DMS79 (cell line): ENCODE results near the gene PCNP.
"Not testable (repeated sequence)": the region's sequence is repeated elsewhere in the genome, so short reads cannot be mapped to it uniquely, and the experiment has no call there.

Experiments used
- DNase-seq: peaks from one replicate; lab custom pipeline; 2025; lab: John Stamatoyannopoulos, UW

The PCNP gene

DNA sequence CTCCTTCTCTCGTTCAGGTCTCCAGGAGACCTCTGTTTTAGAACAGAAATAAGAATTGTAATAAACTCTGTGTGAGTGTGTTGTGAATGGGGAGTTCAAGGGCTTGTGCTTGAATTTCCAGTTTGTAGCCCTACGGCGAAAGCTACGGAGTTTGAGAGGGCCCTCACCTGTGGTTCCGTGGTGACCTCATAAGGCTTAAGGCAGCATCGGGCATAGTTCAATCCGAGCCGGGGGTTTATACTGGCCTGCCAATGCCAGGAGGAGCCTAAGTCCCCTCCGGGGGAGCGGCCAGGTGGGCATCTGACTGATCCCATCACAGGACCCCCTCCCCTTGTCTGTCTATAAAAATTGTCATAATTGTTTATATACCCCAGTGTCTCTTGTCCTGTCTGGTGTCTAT is 59.2 kb downstream of the PCNP start:
- no peak for DNase-seq

DNA sequence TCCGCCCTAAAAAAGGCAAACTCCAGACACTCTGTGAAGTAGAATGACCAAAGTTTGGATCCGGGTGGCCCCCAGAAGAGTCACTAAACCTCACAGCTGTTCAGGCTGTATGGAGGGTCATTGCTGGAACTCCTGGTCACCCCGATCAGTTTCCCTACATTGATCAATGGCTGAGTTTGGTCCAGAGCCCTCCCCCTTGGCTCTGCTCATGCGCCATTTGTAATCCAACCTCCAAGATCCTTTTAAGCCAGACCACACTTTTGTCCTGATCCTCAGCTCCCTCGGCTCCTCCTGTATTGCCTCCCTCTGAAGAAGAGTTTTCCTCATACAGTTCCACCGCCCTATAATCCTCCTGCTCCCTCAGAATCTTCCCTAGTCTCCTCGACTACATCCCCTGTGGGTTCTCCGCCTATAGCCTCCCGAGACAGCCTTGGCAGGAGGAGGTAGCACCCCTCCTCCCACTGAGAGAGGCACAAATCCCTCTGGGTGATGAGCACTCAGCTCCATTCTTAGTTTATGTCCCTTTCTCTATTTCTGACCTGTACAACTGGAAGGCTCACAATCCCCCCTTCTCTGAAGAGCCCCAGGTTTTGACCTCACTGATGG is 60.7 kb downstream of the PCNP start:
- DNase-seq = no peak

DNA sequence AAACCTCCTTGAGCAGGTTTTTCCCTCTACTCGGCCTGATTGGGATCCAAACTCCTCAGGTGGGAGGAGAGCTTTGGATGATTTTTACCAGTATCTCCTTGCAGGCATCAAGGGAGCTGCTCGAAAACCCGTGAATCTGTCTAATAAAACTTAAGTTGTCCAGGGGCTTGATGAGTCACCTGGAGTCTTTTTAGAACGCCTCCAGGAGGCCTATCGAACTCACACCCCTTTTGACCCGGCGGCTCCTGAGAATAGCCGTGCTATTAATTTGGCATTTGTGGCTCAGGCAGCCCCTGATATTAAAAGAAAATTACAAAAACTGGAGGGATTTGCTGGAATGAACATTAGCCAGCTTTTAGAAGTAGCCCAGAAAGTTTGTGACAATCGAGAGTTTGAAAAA is 61.4 kb downstream of the PCNP start:
- no peak for DNase-seq

DNA sequence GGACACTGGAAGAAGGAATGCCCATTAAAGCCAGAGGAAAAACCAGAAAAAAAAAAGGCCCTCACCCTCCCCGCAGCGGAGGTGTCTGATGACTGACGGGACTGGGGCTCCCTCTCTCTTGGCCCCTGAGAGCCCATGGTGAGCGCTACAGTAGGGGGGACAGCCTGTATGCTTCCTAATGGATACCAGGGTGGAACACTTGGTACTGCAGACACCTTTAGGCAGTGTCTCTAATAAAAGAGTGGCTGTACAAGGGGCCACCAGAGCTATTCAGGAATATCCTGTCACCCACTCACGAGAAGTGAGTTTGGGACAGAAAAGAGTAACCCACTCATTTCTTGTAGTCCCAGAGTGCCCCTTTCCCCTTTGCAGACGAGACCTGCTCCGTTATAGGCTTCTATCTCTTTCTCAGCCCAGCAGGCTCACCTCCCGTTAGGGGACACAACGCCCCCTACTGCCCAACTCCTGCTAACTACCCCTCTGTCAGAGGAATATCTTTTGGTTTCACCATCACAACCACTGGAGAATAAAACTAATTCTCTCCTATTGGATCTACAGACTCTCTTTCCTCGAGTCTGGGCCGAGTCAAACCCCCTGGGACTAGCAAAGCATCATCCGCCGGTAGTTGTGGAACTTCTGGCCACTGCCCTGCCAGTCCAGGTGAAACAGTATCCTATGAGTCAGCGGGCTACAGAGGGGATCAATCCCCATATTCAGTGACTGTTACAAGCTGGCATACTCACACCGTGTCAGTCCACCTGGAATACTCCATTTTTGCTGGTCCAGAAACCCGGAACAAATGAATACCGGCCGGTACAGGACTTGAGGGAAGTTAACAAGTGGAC is 62.2 kb downstream of the PCNP start:
- DNase-seq = no peak

DNA sequence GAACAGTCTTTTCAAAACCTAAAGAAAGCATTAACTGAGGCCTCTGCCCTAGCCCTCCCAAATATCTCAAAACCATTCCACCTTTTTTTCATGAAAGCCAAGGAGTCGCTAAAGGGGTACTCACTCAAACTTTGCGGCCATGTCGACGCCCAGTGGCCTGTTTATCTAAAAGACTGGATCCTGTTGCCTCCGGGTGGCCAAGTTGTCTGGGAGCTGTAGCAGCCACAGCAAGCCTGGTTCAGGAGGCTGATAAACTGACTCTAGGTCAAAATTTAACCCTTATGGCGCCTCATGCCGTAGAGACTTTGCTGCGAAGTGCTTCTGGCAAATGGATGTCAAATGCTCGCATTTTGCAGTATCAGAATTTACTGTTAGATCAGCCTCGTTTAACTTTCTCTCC is 63.5 kb downstream of the PCNP start:
- no peak for DNase-seq

DNA sequence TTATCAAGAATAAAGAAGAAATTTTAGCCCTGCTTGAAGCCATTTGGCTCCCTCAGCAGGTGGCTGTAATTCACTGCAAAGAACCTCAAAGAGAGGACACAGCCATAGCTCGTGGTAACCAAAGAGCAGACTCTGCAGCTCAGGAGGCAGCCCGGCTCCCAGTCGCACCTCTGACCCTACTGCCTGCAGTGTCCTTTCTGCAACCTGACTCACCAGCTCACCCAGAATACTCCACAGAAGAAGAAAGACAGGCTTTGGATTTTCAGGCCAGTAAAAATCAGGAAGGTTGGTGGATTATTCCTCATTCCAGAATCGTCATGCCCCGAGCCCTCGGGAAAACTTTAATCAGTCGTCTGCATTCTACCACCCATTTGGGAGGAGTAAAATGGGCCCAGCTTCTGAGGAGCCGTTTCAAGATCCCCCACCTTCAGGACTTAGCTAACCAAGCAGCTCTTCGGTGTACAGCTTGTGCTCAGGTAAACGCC is 64.3 kb downstream of the PCNP start:
- DNase-seq = no peak

DNA sequence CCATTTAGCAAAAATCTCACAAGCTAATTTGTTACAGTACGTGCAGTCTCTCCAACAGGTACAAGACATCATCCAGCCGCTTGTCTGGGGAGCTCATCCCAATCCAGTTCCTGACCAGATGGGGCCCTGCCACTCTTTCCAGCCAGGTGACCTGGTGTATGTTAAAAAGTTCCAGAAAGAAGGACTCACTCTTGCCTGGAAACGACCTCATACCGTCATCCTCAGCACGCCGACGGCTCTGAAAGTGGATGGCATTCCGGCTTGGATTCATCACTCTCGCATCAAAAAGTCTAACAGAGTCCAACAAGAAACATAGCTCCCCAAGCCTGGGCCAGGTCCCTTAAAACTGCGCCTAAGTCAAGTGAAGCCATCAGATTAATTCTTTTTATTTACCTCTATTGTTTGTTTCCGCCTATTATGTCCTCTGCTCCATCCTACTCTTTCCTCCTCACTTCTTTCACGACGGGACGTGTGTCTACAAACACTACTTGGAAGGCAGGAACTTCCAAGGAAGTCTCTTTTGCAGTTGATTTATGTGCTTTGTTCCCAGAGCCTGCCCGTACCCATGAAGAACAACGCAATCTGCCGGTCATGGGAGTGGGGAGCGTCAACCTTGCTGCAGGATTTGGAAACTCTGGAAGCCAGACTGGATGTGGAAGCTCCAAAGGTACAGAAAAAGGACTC is 65.4 kb downstream of the PCNP start:
- DNase-seq = no peak

DNA sequence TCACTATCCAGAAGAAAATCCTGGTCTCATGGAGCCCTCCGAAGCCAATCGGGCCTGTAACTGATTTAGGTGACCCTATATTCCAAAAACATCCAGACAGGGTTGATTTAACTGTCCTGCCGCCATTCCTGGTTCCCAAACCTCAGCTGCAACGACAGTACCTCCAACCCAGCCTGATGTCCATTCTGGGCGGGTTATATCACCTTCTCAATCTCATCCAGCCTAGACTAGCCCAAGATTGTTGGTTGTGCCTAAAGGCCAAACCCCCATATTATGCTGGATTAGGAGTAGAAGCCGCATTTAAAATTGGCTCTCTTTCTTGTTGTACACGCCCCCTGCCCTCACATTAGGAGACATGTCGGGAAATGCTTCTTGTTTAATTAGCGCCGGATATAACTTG is 66.3 kb downstream of the PCNP start:
- no peak for DNase-seq

DNA sequence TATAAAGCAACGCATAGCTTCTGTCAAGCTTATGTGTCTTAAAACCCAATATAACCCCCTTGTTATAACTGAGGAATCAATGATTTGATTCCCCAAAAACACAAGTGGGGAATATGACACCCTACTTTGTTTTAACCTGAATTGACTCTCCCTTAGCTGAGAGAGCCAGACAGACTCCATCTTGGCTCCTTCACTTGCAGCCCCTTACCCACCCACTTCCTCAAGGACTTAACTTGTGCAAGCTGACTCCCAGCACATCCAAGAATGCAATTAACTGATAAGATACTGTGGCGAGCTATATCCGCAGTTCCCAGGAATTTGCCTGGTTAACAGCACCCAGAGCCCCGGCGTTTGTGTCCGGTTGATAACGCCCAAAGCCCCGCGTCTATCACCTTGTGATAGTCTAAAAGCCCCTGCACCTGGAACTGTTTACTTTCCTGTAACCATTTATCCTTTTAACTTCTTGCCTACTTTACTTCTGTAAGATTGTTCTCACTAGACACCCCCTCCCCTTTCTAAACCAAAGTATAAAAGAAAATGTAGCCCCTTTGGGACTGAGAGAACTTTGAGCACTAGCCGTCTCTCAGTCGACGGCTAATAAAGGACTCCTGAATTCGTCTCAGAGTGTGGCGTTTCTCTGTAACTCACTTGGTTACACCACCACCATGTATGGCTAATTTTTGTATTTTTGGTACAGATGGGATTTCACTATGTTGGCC is 67.6 kb downstream of the PCNP start:
- DNase-seq = not testable (repeated sequence)

DNA sequence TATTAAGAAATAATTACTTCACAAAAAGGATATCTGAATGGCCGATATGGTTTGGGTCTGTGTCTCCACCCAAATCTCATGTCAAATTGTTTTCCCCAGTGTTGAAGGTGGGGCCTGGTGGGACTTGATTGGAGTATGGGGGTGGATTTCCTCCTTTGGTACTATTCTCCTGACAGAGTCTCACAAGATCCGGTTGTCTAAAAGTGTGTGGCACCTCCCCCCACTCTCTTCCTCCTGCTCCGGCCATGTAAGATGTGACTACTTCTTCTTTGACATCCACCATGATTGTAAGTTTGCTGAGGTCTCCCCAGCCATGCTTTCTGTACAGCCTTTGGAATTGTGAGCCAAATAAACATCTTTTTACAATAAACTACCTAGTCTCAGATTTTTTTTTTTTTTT is 68.5 kb downstream of the PCNP start:
- no peak for DNase-seq

DNA sequence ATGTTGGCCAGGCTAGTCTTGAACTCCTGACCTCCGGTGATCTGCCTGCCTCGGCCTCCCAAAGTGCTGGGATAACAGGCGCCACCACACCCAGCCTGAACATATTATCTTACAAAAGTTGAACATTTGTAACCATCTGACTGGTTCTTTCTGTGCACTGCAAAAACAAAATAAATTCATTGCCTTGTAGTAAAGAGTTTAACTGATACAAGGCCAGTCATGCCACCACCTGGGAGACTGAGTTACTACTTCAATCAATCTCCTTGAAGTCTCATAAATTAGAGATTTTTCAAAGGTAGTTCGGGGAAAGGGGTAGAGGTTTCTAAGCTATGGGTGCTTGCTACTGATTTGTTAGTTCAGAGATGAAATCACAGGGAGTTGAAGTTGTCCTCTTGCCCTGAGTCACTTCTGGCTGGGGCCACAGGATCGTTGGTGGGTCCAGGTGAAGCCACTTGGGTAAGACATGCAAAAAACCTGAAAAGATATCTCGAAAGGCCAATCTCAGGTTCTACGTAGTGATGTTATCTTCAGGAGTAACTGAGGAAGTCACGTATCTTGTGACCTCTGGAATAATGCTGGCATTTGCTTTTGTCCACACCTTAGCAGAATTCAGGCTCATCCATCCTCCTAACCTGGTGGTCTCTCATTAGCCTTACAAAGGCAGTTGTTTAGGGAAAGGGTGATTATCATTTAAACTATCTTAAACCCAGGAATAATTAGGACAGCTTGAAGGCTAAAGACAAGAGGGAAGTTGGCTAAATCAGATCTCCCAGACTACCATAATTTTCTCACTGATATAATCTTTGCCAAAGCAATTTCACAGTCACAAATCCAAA is 69.2 kb downstream of the PCNP start:
- no peak for DNase-seq
